Upper lobe of left lung (tissue), 6 donors: ENCODE measurements around the gene VAMP1. TPM values are rescaled to one million over a fixed set of nuclear protein-coding genes. Genes with fewer than 3 reads are reported as not detected.

Experiments
- ATAC-seq, 2 donors: fragments of 200-7000 bp; cut with Tn5 transposase; one replicate each; pipeline ENCODE4 v1.9.1; 2022; ENCODE audit warnings: mild to moderate bottlenecking in 2 of 2, moderate library complexity in 2 of 2; ENCODE audit not compliant: low FRiP score in 2 of 2
- DNase-seq, 2 donors: peaks; one replicate each; pipeline ENCODE4 v3.0.0-alpha.2; 2019 to 2020
- H3K27ac ChIP-seq, 4 donors: fragments of 200-600 bp; sonication (generic); one replicate each; pipeline ENCODE4 v1.5.1; 2016 to 2019
- H3K27me3 ChIP-seq, 4 donors: fragments of 200-600 bp; sonication (generic); one replicate each; pipeline ENCODE4 v1.5.1; 2017 to 2019
- H3K36me3 ChIP-seq, 4 donors: fragments of 200-600 bp; sonication (generic); one replicate each; pipeline ENCODE4 v1.5.1; 2016 to 2019
- H3K4me1 ChIP-seq, 4 donors: fragments of 200-600 bp; sonication (generic); one replicate each; pipeline ENCODE4 v1.5.1; 2018 to 2019
- H3K4me3 ChIP-seq, 4 donors: fragments of 200-600 bp; sonication (generic); one replicate each; pipeline ENCODE4 v1.5.1; 2017 to 2019; ENCODE audit warnings: mild to moderate bottlenecking in 2 of 4, moderate library complexity in 1 of 4
- H3K9me3 ChIP-seq, 4 donors: fragments of 200-600 bp; sonication (generic); one replicate each; pipeline ENCODE4 v1.5.1; 2018 to 2019
- EP300 ChIP-seq, 4 donors: sonication (generic); formaldehyde crosslinking; IDR thresholded peaks; one replicate each; pipeline ENCODE4 v1.5.1; 2017; ENCODE audit warnings: antibody characterized with exemption in 4 of 4, control low read depth in 2 of 4
- POLR2A ChIP-seq, 4 donors: fragments of 450-650 bp; IDR thresholded peaks; one replicate each; pipeline ENCODE4 v1.5.1; 2016 to 2017; ENCODE audit warnings: antibody characterized with exemption in 4 of 4, mild to moderate bottlenecking in 2 of 4
- POLR2AphosphoS5 ChIP-seq, 2 donors: sonication (generic); formaldehyde crosslinking; IDR thresholded peaks; one replicate each; pipeline ENCODE4 v1.5.1; 2017; ENCODE audit warnings: antibody characterized with exemption in 2 of 2
- WGBS, 2 donors: methylation state at CpG; one replicate each; pipeline ENCODE4 v1.1.5; 2017 to 2018; 5-methylcytosine and 5-hydroxymethylcytosine counted together
- total RNA-seq, 6 donors: library from RNA; depleted of rRNA in 4 of 6; stranded (reverse); fragments of >200 nt in 4 of 6; gene quantifications; one replicate each; pipeline versions ENCODE4 v1.1.0 to v1.2.1, GENCODE V29; 2016 to 2021
- TF ChIP-seq, protein P1 (sequence below), 6 experiments: fragments of 450-650 bp in 4 of 6; fragments of 200-600 bp in 2 of 6; sonication (generic) in 2 of 6; IDR thresholded peaks; one replicate each; pipeline ENCODE4 v1.5.1; 2016 to 2019; ENCODE audit warnings: antibody characterized with exemption in 6 of 6
- donor health status: DM: no; HTN: no; CAD: no; lungs with moderate emphysema.
- donor health status: DM: no; HTN: yes; CAD: no; lungs with severe emphysema.

VAMP1 gene
- total RNA-seq, 6 donors from 2014 or later, result 4.6 to 25.1 (median 7.1) TPM

- no peaks in the 10 kb centered on the region for H3K9me3 ChIP-seq
- peak in 1 of 2 donors; percentile 10 for ATAC-seq
- H3K4me3 ChIP-seq, result no peak overlapping the region
- TF ChIP-seq POLR2AphosphoS5 (IDR thresholded peaks at IDR 0.05), result no peak
- no peak for TF ChIP-seq POLR2A (IDR thresholded peaks at IDR 0.05)
- TF ChIP-seq EP300 (IDR thresholded peaks at IDR 0.05), result no peak
- TF ChIP-seq, protein P1, sequence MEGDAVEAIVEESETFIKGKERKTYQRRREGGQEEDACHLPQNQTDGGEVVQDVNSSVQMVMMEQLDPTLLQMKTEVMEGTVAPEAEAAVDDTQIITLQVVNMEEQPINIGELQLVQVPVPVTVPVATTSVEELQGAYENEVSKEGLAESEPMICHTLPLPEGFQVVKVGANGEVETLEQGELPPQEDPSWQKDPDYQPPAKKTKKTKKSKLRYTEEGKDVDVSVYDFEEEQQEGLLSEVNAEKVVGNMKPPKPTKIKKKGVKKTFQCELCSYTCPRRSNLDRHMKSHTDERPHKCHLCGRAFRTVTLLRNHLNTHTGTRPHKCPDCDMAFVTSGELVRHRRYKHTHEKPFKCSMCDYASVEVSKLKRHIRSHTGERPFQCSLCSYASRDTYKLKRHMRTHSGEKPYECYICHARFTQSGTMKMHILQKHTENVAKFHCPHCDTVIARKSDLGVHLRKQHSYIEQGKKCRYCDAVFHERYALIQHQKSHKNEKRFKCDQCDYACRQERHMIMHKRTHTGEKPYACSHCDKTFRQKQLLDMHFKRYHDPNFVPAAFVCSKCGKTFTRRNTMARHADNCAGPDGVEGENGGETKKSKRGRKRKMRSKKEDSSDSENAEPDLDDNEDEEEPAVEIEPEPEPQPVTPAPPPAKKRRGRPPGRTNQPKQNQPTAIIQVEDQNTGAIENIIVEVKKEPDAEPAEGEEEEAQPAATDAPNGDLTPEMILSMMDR (IDR thresholded peaks at IDR 0.05), result no peak
- H3K36me3 ChIP-seq, result no peaks in the 10 kb centered on the region
- H3K27ac ChIP-seq, result peak overlapping the region in 1 of 4 donors; percentile 27
- no peaks in the 10 kb centered on the region for H3K27me3 ChIP-seq
- peaks cover 11 to 18% (median 13%) of the 10 kb centered on the region in 4 donors for H3K4me1 ChIP-seq
- WGBS, 2 donors, result 45 to 49% methylated on average over 5 to 6 of the region's 6 CpGs
- DNase-seq, result no peak
These were observed 46.5 kb downstream of the VAMP1 start for GRCh38 chr12:6424008-6424347.

DNA sequence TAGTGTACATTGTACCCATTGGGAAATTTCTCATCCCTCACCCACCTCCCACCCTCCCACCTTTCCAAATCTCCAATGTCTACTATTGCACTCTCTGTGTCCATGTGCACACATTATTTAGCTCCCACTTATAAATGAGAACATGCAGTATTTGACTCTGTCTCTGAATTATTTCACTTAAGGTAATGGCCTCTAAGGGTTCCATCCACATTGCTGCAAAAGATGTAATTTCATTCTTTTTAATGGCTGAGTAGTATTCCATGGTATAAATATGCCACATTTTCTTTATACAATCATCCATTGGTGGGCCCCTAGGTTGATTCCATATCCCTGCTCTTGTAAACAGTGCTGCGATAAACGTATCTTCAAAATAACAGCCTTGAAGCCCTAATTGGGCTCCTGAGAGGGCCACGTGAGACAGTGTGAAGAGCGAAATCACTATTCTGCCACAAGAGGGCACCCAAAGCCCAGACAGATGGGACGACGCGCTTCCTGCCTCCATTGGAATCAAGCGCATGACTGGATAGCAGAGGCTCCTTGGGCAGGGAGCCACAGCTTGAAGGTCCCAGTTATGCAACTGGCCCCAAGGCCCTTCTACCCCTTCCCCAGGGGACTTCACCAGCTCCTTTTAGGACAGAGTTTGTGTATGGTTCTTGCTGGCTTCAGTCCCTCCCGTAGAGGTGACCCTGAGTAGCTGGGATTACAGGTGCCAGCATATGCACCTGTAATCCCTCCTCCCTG, 47.0 kb downstream of the VAMP1 start:
- peak overlapping the region in 1 of 4 donors; percentile 27 for H3K27ac ChIP-seq
- H3K36me3 ChIP-seq, result no peaks in the 10 kb centered on the region
- peak; percentile 95 to 98 for ATAC-seq
- H3K4me1 ChIP-seq, result peaks cover 11 to 18% (median 13%) of the 10 kb centered on the region in 4 donors
- WGBS, 2 donors, result 1 to 4% methylated on average over 6 to 9 of the region's 9 CpGs
- no peaks in the 10 kb centered on the region for H3K9me3 ChIP-seq
- no peak overlapping the region for H3K4me3 ChIP-seq
- H3K27me3 ChIP-seq, result no peaks in the 10 kb centered on the region
- TF ChIP-seq EP300 (IDR thresholded peaks at IDR 0.05) (no peak), POLR2AphosphoS5 (IDR thresholded peaks at IDR 0.05) (peak; percentile 56 to 61)
- TF ChIP-seq, protein P1 (IDR thresholded peaks at IDR 0.05), result peak; percentile 79 to 95 (median 88)
- peak in 1 of 2 donors; percentile 93 for DNase-seq

GRCh38 chr12:6420364-6420763, 50.1 kb downstream of the VAMP1 start:
- DNase-seq (no peak), ATAC-seq (no peak)
- Histone ChIP-seq H3K4me3 (no peak overlapping the region), H3K36me3 (peaks cover 0 to 3% (median 0%) of the 10 kb centered on the region in 4 donors), H3K27me3 (no peaks in the 10 kb centered on the region), H3K4me1 (peaks cover 11 to 18% (median 13%) of the 10 kb centered on the region in 4 donors), H3K27ac (peak overlapping the region in 2 of 4 donors; percentile 22 to 30), H3K9me3 (no peaks in the 10 kb centered on the region)
- TF ChIP-seq EP300 (IDR thresholded peaks at IDR 0.05), result no peak
- TF ChIP-seq POLR2A (IDR thresholded peaks at IDR 0.05), result no peak
- TF ChIP-seq, protein P1 (IDR thresholded peaks at IDR 0.05), result no peak
- no peak for TF ChIP-seq POLR2AphosphoS5 (IDR thresholded peaks at IDR 0.05)
- 45 to 48% methylated on average over 4 of the region's 4 CpGs for WGBS, 2 donors

GRCh38 chr12:6418796-6419195, 51.7 kb downstream of the VAMP1 start:
- TF ChIP-seq, protein P1 (IDR thresholded peaks at IDR 0.05), result no peak
- TF ChIP-seq EP300 (IDR thresholded peaks at IDR 0.05) (no peak), POLR2A (IDR thresholded peaks at IDR 0.05) (no peak)
- 76 to 88% methylated on average over 6 of the region's 6 CpGs for WGBS, 2 donors
- Histone ChIP-seq H3K4me1 (peaks cover 9 to 16% (median 10%) of the 10 kb centered on the region in 4 donors), H3K27ac (no peak overlapping the region), H3K9me3 (no peaks in the 10 kb centered on the region), H3K36me3 (peaks cover 0 to 3% (median 0%) of the 10 kb centered on the region in 4 donors), H3K27me3 (no peaks in the 10 kb centered on the region), H3K4me3 (no peak overlapping the region)
- ATAC-seq (no peak), DNase-seq (no peak)

DNA sequence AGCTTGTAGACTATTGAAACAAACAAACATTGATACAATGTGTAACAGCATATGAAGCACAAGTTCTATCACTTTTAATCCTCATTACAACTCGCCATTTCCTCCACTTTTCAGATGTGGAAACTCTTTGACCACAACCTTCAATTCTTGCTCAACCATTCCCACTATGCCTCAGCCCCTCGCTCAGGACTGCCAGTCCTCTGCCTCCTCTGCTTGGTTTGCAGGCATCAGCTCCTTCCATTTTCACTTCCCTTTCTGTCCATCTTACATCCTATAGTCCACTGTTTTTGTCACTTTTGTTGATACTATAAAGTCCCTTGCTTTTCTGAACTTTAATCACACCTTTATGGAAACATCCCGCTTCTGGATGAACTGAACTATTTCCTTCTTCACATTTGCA, 53.9 kb downstream of the VAMP1 start:
- Histone ChIP-seq H3K4me1 (peaks cover 3 to 10% (median 5%) of the 10 kb centered on the region in 4 donors), H3K9me3 (no peaks in the 10 kb centered on the region), H3K27me3 (no peaks in the 10 kb centered on the region), H3K36me3 (peaks cover 0 to 3% (median 0%) of the 10 kb centered on the region in 4 donors), H3K27ac (no peak overlapping the region), H3K4me3 (no peak overlapping the region)
- 77 to 85% methylated on average over 3 of the region's 3 CpGs for WGBS, 2 donors
- TF ChIP-seq, protein P1 (IDR thresholded peaks at IDR 0.05), result no peak
- no peak for TF ChIP-seq POLR2A (IDR thresholded peaks at IDR 0.05)
- TF ChIP-seq POLR2AphosphoS5 (IDR thresholded peaks at IDR 0.05), result peak in 1 of 2 donors; percentile 29
- DNase-seq, result peak in 1 of 2 donors; percentile 37
- ATAC-seq, result peak in 1 of 2 donors; percentile 83
